CD4-positive, alpha-beta T cell treated with Interleukin-15 for 1 hour (primary cell): ENCODE data around the gene IGDCC3.

ENCODE experiments used
- DNase-seq: peaks from one replicate; pipeline ENCODE4 v3.0.0-alpha.2; 2020

IGDCC3 gene

DNA sequence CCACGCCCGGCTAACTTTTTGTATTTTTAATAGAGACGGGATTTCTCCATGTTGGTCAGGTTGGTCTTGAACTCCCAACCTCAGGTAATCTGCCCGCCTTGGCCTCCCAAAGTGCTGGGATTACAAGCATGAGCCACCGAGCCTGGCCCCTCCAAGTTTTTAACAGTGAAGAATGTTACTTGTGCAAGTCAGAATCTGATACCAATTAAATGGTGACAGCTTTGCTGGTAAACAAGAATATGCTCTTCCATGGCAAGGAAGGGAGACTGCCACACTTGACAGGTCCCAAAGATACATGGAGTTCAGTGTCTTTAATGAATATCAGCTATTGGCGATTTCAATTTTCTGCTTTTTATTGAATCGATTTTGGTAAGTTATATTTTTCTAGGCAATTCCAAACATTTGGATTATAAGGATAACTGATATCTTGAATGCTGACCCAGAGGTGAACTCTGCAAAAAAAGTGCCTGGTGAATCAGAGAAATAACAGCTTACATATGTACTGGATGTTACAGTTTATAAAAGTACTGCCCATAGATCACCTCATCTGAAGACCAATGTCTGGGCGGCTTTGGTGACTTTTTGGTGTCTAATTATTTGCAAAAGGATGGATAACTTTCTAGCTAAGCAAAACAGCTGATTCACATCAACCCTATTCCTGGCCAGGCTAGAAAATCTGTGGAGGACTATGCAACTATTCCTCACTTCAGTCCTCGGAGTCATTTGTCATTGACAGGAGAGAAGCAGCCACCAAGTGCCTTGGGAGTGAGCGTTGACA, 92.3 kb downstream of the IGDCC3 start:
- no peak for DNase-seq

DNA sequence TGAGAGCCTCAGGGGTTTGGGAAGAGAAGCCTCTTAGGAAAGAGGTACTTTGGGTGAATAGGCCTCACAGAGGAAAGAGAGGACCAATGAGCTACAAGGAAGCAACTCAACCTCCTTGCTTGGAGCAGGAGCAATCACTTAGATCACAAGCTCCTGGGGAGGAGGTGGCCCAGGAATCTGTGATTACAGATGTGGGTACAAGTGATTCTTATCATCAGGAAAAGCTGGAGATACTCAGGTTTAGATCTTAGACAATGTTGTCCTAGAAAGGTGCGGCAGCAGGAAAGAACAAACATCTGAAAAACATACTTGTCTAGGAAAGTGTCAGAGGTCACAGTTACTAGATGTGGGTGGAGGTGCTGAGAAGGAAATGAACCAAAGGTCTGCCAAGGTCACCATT, 99.3 kb downstream of the IGDCC3 start:
- DNase-seq, result no peak
